OCI-LY1 (cell line): ENCODE data around the gene CLDN19.

Experiments used
- EZH2 ChIP-seq: fragments of 200-600 bp; sonication (generic), shearing (Covaris generic); IDR thresholded peaks from 2 replicates; pipeline ENCODE4 v1.8.0; 2017; ENCODE audit warnings: borderline replicate concordance, mixed run types, mild to moderate bottlenecking, antibody characterized with exemption, low read length, moderate library complexity, mixed read lengths
- TF ChIP-seq, protein P1 (sequence below): fragments of 200-600 bp; sonication (generic), shearing (Covaris generic); IDR thresholded peaks from 2 replicates; pipeline ENCODE4 v1.5.1; 2017; ENCODE audit warnings: mild to moderate bottlenecking, antibody characterized with exemption, low read length, moderate library complexity, mixed read lengths

DNA sequence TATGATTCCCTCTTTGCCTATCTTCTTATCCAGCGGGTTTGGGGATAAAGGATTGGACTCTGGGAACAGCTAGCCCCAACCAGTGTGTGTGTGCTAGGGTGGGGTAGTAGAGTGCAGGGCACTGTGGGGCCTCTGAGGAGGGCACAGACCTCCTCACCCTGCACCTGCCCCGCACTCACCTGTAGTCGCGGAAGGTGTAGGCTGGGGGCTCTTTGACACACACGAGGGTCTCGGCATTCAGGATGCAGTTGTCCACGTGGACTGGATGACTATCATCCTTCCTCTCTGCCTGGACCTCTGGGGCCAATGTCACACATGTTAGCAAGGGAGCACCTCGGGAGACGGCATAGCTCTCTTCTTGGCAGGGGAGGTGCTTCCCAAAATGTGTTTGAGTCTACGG, 8.0 kb upstream of the CLDN19 start:
- TF ChIP-seq, protein P1, sequence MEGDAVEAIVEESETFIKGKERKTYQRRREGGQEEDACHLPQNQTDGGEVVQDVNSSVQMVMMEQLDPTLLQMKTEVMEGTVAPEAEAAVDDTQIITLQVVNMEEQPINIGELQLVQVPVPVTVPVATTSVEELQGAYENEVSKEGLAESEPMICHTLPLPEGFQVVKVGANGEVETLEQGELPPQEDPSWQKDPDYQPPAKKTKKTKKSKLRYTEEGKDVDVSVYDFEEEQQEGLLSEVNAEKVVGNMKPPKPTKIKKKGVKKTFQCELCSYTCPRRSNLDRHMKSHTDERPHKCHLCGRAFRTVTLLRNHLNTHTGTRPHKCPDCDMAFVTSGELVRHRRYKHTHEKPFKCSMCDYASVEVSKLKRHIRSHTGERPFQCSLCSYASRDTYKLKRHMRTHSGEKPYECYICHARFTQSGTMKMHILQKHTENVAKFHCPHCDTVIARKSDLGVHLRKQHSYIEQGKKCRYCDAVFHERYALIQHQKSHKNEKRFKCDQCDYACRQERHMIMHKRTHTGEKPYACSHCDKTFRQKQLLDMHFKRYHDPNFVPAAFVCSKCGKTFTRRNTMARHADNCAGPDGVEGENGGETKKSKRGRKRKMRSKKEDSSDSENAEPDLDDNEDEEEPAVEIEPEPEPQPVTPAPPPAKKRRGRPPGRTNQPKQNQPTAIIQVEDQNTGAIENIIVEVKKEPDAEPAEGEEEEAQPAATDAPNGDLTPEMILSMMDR = no peak
- no peak for TF ChIP-seq EZH2
